Pancreas (tissue), 10 donors: Measurements from ENCODE around the gene ATG10. TPM values are rescaled to one million over a fixed set of nuclear protein-coding genes. Genes with fewer than 3 reads are reported as not detected.
"Not testable (repeated sequence)": the region's sequence is repeated elsewhere in the genome, so short reads cannot be mapped to it uniquely, and the experiment has no call there.

ENCODE experiments used
- ATAC-seq, 4 donors: fragments of 200-7000 bp; cut with Tn5 transposase; one replicate each; pipeline versions ENCODE4 v1.8.0 to v1.9.1; 2020; ENCODE audit warnings: mild to moderate bottlenecking in 4 of 4, moderate library complexity in 4 of 4
- DNase-seq, 6 donors: peaks; one replicate each; pipeline ENCODE4 v3.0.0-alpha.2; 2020
- FAIRE-seq: peaks from 2 replicates; lab custom pipeline; 2012; peaks lifted over from hg19 to GRCh38; lab: Jason Lieb, UNC
- H3K27ac ChIP-seq, 4 donors: fragments of 200-600 bp; sonication (generic); 1 replicate in 3 of 4; 2 replicates in 1 of 4; pipeline versions ENCODE4 v1.5.0 to v1.8.0; 2020
- H3K27me3 ChIP-seq, 4 donors: fragments of 200-600 bp; one replicate each; pipeline ENCODE4 v1.8.0; 2021
- H3K36me3 ChIP-seq, 3 donors: fragments of 200-600 bp; sonication (generic) in 1 of 3; one replicate each; pipeline versions ENCODE4 v1.5.0 to v1.8.0; 2020 to 2021
- H3K4me1 ChIP-seq, 3 donors: fragments of 200-600 bp; one replicate each; pipeline ENCODE4 v1.8.0; 2021
- H3K4me3 ChIP-seq, 4 donors: fragments of 200-600 bp; sonication (generic) in 2 of 4; one replicate each; pipeline versions ENCODE4 v1.5.0 to v1.8.0; 2020 to 2021
- H3K9me3 ChIP-seq, 4 donors: fragments of 200-600 bp; one replicate each; pipeline ENCODE4 v1.8.0; 2021
- WGBS, 2 donors: extraction: QIAGEN DNeasy Blood & Tissue Kit; methylation state at CpG; one replicate each; pipeline ENCODE4 v1.1.7; 2013; 5-methylcytosine and 5-hydroxymethylcytosine counted together
- intact Hi-C, 3 donors: fragments of 100-400 bp; cut with DNase I; formaldehyde crosslinking; loops; one replicate each; pipeline versions ENCODE4 v1.11.1 to v1.14.2; 2022
- polyA plus RNA-seq, 2 donors: library from polyadenylated mRNA; stranded (reverse); fragments of 200-250 nt; gene quantifications; one replicate each; pipeline ENCODE4 v1.2.3, GENCODE V29; 2013
- total RNA-seq, 6 donors: library from RNA; stranded (reverse); fragmentation: NEBNext Ultra II Directional in 4 of 6; extraction: Animal tissue kit (Norgen Biotek cat#: 25700) in 4 of 6; gene quantifications; one replicate each; pipeline versions ENCODE4 v1.2.1 to v1.2.4, GENCODE V29; 2021 to 2023
- TF ChIP-seq, protein P1 (sequence below), 4 donors: fragments of 200-600 bp; sonication (generic) in 3 of 4; IDR thresholded peaks; one replicate each; pipeline versions ENCODE4 v1.5.0 to v1.8.0; 2021; ENCODE audit warnings: antibody characterized with exemption in 4 of 4
- donor health status: healthy with polysubstance abuse.
- donor health status: DM: no; HTN: no; CAD: no; lungs with moderate emphysema.
- donor health status: DM: no; HTN: no; CAD: no.
- donor health status: control.
- donor health status: control.
- donor health status: Bipolar disorder and iron deficiency.
- donor health status: DM: yes; HTN: yes; CAD: no.
- donor health status: DM: no; HTN: no; CAD: no.
- donor health status: DM: no; HTN: no; CAD: no.
- donor health status: DM: yes; HTN: yes; CAD: no.

Gene ATG10
- total and polyA plus RNA-seq, 8 donors, result 3.3 to 5.2 (median 3.5) TPM

DNA sequence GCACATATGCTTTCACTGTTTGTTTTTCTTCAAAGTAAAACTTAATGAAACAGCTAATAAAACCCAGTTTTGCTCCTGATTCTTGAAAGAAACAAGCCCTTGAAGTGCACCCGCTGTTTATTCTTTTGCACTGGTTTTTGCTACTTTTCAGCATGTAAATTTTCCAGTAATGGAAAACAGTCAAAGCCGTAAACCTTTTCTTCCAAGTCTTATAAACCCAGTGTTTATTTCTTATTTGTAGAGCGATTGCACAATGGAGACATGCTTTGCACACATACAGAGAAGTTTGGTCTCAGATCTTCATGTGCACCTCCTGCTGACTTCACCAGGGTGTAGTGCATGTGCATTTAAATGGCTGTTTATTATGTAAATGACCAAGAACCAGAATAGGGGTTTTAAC lies 51.8 kb downstream of the ATG10 start:
- Histone ChIP-seq H3K27me3 (no peaks in the 10 kb centered on the region), H3K36me3 (no peaks in the 10 kb centered on the region), H3K4me1 (peaks cover 0 to 10% (median 0%) of the 10 kb centered on the region in 3 donors), H3K4me3 (no peak overlapping the region), H3K27ac (no peak overlapping the region), H3K9me3 (no peaks in the 10 kb centered on the region)
- FAIRE-seq, result no peak
- 92 to 94% methylated on average over 3 of the region's 3 CpGs for WGBS, 2 donors
- TF ChIP-seq, protein P1, sequence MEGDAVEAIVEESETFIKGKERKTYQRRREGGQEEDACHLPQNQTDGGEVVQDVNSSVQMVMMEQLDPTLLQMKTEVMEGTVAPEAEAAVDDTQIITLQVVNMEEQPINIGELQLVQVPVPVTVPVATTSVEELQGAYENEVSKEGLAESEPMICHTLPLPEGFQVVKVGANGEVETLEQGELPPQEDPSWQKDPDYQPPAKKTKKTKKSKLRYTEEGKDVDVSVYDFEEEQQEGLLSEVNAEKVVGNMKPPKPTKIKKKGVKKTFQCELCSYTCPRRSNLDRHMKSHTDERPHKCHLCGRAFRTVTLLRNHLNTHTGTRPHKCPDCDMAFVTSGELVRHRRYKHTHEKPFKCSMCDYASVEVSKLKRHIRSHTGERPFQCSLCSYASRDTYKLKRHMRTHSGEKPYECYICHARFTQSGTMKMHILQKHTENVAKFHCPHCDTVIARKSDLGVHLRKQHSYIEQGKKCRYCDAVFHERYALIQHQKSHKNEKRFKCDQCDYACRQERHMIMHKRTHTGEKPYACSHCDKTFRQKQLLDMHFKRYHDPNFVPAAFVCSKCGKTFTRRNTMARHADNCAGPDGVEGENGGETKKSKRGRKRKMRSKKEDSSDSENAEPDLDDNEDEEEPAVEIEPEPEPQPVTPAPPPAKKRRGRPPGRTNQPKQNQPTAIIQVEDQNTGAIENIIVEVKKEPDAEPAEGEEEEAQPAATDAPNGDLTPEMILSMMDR (IDR thresholded peaks at IDR 0.05), result no peak
- no peak for DNase-seq
- intact Hi-C loops, result no loop called here
- ATAC-seq, result no peak

DNA sequence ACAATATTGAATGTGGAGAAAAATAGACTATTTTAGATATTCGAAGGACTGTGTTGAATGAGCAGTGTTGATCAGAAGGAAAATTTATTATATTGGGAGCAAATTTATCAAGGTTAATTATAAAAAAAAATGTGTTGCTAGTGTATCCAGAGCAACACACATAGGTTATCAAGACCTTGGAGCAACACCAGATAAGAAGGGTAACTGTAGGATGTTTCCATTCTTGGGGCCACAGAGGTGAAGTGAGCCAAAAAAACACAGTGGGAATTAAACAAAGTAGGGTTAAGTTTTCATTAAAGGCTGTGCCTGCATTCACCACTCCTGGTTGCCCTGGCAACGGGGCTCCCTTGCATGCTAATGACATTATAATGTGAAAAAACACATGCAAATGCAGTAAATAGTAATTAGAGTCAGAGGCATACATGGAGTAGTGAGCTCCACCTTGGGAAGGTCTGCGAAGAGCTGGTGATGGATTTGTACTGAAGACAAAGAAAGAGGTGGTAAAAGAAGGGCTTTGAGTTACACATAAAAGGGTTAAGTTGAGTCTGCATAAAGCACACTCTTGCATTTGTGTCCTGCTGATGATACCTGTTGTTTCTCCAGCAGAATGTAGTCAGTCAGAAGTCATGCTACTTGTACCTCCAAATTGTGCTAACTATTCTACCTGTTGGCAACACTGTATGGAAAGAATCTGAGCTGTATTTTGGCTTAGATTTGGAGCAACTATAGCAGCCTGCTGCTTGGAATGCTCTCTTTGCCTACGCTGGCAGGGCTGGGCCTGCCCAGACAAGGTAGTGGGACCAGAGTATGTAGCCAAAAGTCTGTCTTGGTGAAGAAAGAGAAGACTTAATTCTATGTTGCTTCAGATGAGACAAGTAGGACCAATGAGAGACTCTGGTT lies 59.6 kb downstream of the ATG10 start:
- Histone ChIP-seq H3K27ac (no peak overlapping the region), H3K4me3 (no peak overlapping the region), H3K27me3 (no peaks in the 10 kb centered on the region), H3K4me1 (peaks cover 0 to 8% (median 5%) of the 10 kb centered on the region in 3 donors), H3K9me3 (no peaks in the 10 kb centered on the region), H3K36me3 (no peaks in the 10 kb centered on the region)
- TF ChIP-seq, protein P1 (IDR thresholded peaks at IDR 0.05), result no peak
- ATAC-seq, result peak in 3 of 4 donors; percentile 49 to 59 (median 52)
- intact Hi-C loops, result no loop called here
- no peak for DNase-seq
- 50 to 55% methylated on average over 4 of the region's 4 CpGs for whole genome bisulfite sequencing, 2 donors
- FAIRE-seq, result no peak

DNA sequence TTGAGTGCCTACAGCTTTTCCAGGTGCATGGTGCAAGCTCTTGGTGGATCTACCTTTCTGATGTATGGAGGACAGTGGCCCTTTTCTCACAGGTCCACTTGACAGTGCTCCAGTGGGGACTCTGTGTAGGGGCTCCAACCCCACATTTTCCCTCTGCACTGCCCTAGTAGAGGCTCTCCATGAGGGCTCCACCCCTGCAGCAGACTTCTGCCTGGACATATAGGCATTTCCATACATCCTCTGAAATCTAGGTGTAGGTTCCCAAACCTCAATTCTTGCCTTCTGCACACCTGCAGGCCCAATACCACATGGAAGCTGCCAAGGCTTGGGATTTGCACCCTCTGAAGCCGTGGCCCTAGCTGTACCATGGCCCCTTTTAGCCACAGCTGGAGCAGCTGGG lies 71.1 kb downstream of the ATG10 start:
- H3K4me1 ChIP-seq, DNase-seq, H3K9me3 ChIP-seq, H3K4me3 ChIP-seq, FAIRE-seq, H3K27ac ChIP-seq, H3K27me3 ChIP-seq, ATAC-seq, intact Hi-C loops, H3K36me3 ChIP-seq: not testable (repeated sequence)
- WGBS, 2 donors, result 95 to 100% methylated on average over 1 of the region's 1 CpG

DNA sequence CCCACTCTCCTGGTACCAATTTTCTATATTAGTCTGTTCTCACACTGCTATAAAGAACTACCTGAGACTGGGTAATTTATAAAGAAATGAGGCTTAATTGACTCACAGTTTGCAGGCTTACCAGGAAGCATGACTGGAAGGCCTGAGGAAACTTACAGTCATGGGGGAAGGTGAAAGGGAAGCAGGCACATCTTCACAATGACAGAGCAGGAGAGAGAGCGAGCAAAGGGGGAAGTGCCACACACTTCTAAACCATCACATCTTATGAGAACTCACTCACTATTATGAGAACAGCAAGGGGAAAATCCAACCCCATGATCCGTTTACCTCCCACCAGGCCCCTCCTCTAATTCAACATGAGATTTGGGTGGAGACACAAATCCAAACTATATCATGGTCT lies 72.2 kb downstream of the ATG10 start:
- intact Hi-C loops, result no loop called here
- H3K27ac ChIP-seq, result no peak overlapping the region
- no peaks in the 10 kb centered on the region for H3K4me1 ChIP-seq
- no peak for FAIRE-seq
- H3K9me3 ChIP-seq, result no peaks in the 10 kb centered on the region
- TF ChIP-seq, protein P1 (IDR thresholded peaks at IDR 0.05), result no peak
- H3K36me3 ChIP-seq, result no peaks in the 10 kb centered on the region
- no peak overlapping the region for H3K4me3 ChIP-seq
- WGBS, 2 donors, result 90 to 94% methylated on average over 2 of the region's 2 CpGs
- ATAC-seq, result no peak
- DNase-seq, result no peak
- no peaks in the 10 kb centered on the region for H3K27me3 ChIP-seq

DNA sequence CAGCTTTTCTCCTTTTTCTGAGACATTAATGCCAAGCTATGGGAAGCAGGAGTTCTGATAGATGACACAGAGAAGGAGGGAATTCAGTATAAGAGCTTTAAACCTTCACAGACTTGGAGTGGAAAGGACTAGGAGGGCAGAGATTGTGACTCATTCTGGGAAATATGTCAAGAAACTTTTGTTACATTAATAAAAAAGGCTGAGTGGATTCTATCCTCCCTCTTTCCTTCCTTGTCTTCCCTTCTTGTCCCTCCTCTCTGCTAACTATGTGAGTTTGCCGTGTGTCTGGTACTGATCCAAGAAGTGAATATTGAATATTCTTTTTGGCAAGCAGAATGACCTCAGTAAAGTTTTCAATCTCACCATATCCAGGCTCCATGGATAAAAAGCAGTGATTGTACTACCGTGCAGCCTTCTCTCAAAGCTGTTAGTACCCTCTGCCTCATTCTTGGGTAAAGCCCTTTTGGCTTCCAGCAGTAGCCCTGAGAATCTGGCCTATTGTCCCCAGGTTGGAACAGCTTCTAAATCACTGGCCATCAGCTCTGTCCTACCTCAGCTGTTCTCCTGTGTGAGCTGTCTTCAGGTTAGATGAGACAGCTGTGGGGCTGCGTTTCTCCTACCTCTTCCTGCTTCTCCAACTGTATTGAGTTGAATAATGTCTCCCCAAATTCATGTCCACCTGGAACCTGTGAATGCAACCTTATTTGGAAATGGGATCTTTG lies 73.9 kb downstream of the ATG10 start:
- FAIRE-seq, result no peak
- H3K36me3 ChIP-seq, result no peaks in the 10 kb centered on the region
- intact Hi-C loops, result no loop called here
- TF ChIP-seq, protein P1 (IDR thresholded peaks at IDR 0.05), result no peak
- WGBS, 2 donors, result 46 to 57% methylated on average over 3 of the region's 3 CpGs
- no peak overlapping the region for H3K27ac ChIP-seq
- ATAC-seq, result peak in 1 of 4 donors; percentile 29
- no peaks in the 10 kb centered on the region for H3K4me1 ChIP-seq
- no peaks in the 10 kb centered on the region for H3K9me3 ChIP-seq
- H3K4me3 ChIP-seq, result no peak overlapping the region
- DNase-seq, result no peak
- no peaks in the 10 kb centered on the region for H3K27me3 ChIP-seq
